OCI-LY3 (cell line): Measurements from ENCODE around the gene MLH1.

Experiments used
- CTCF ChIP-seq: fragments of 200-600, 300-600 bp; sonication (generic); IDR thresholded peaks from 2 replicates; pipeline ENCODE4 v1.5.1; 2014; ENCODE audit warnings: antibody characterized with exemption, low read length, low read depth
- EZH2phosphoT487 ChIP-seq: fragments of 200-600 bp; shearing (Covaris generic); IDR thresholded peaks from 2 replicates; pipeline ENCODE4 v1.6.1; 2018; ENCODE audit warnings: antibody characterized with exemption, mixed run types, low read depth

GRCh38 chr3:37050282-37050681 lies 57.0 kb downstream of the MLH1 start:
- no peak for TF ChIP-seq CTCF
- TF ChIP-seq EZH2phosphoT487: no peak
